Tibial nerve (tissue), 4 donors: Measurements from ENCODE around the gene FOXRED1. TPM values are rescaled to one million over a fixed set of nuclear protein-coding genes. Genes with fewer than 3 reads are reported as not detected.
"Not testable (repeated sequence)": the region's sequence is repeated elsewhere in the genome, so short reads cannot be mapped to it uniquely, and the experiment has no call there.

Experiments used
- DNase-seq, 2 donors: peaks; one replicate each; pipeline ENCODE4 v3.0.0-alpha.2; 2019; ENCODE audit warnings: low spot score in 2 of 2
- H3K27ac ChIP-seq, 4 donors: fragments of 200-600 bp; sonication (generic) in 3 of 4; one replicate each; pipeline ENCODE4 v1.5.1; 2017 to 2019; ENCODE audit warnings: mild to moderate bottlenecking in 1 of 4
- H3K27me3 ChIP-seq, 2 donors: fragments of 200-600 bp; sonication (generic) in 1 of 2; one replicate each; pipeline versions ENCODE4 v1.5.1 to v1.6.0; 2017 to 2019
- H3K36me3 ChIP-seq, 3 donors: fragments of 200-600 bp; sonication (generic); one replicate each; pipeline ENCODE4 v1.5.1; 2018 to 2019
- H3K4me1 ChIP-seq, 4 donors: fragments of 200-600 bp; sonication (generic) in 3 of 4; one replicate each; pipeline ENCODE4 v1.5.1; 2017 to 2019
- H3K4me3 ChIP-seq, 4 donors: fragments of 200-600 bp; sonication (generic) in 3 of 4; one replicate each; pipeline ENCODE4 v1.5.1; 2017 to 2019; ENCODE audit warnings: mild to moderate bottlenecking in 1 of 4, moderate library complexity in 1 of 4
- H3K9me3 ChIP-seq, 4 donors: fragments of 200-600 bp; sonication (generic) in 3 of 4; one replicate each; pipeline ENCODE4 v1.5.1; 2017 to 2019
- EP300 ChIP-seq, 2 donors: sonication (generic); formaldehyde crosslinking; IDR thresholded peaks; one replicate each; pipeline ENCODE4 v1.6.1; 2017; ENCODE audit warnings: antibody characterized with exemption in 2 of 2, mild to moderate bottlenecking in 1 of 2
- POLR2A ChIP-seq, 2 donors: fragments of 450-650 bp; IDR thresholded peaks; one replicate each; pipeline ENCODE4 v1.6.1; 2017; ENCODE audit warnings: antibody characterized with exemption in 2 of 2, mild to moderate bottlenecking in 2 of 2, moderate library complexity in 2 of 2
- WGBS, 2 donors: methylation state at CpG; one replicate each; pipeline ENCODE4 v1.1.5; 2018; 5-methylcytosine and 5-hydroxymethylcytosine counted together
- total RNA-seq, 4 donors: library from RNA; depleted of rRNA; stranded (reverse); fragments of >200 nt; gene quantifications; one replicate each; pipeline ENCODE4 v1.1.0, GENCODE V29; 2016
- TF ChIP-seq, protein P1 (sequence below), 5 experiments: fragments of 200-600 bp in 3 of 5; fragments of 450-650 bp in 2 of 5; sonication (generic) in 3 of 5; IDR thresholded peaks; one replicate each; pipeline ENCODE4 v1.5.1; 2016 to 2019; ENCODE audit warnings: antibody characterized with exemption in 5 of 5, mild to moderate bottlenecking in 3 of 5, moderate library complexity in 2 of 5

FOXRED1 gene
- total RNA-seq, 4 donors from 2014 or later = 17.9 to 29.5 (median 20.4) TPM

DNA sequence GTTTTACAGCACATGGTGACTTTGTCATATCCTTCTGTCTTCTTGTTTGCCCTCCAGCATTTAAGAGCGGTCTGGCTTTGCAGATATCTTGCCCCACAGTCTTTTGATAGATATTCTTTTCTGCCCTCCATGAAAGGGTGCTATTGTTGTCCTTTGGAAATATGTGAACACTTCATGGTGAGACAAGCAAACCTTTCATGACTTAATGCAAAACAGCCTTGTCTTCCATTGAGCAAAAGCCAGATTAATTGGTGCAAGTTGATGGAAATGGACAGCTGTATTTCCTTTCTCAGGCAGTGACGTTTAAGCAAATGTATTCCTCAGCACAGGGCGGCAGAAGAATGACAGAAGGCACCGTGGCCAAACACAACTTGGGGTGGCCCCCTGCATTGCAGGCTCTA, 39.3 kb downstream of the FOXRED1 start:
- H3K27ac ChIP-seq = peak overlapping the region in 2 of 4 donors; percentile 45 to 72
- no peak overlapping the region for H3K4me3 ChIP-seq
- DNase-seq = no peak
- peaks cover 0 to 20% (median 0%) of the 10 kb centered on the region in 3 donors for H3K36me3 ChIP-seq
- 40 to 46% methylated on average over 4 of the region's 4 CpGs for WGBS, 2 donors
- no peaks in the 10 kb centered on the region for H3K27me3 ChIP-seq
- H3K9me3 ChIP-seq = no peaks in the 10 kb centered on the region
- TF ChIP-seq, protein P1, sequence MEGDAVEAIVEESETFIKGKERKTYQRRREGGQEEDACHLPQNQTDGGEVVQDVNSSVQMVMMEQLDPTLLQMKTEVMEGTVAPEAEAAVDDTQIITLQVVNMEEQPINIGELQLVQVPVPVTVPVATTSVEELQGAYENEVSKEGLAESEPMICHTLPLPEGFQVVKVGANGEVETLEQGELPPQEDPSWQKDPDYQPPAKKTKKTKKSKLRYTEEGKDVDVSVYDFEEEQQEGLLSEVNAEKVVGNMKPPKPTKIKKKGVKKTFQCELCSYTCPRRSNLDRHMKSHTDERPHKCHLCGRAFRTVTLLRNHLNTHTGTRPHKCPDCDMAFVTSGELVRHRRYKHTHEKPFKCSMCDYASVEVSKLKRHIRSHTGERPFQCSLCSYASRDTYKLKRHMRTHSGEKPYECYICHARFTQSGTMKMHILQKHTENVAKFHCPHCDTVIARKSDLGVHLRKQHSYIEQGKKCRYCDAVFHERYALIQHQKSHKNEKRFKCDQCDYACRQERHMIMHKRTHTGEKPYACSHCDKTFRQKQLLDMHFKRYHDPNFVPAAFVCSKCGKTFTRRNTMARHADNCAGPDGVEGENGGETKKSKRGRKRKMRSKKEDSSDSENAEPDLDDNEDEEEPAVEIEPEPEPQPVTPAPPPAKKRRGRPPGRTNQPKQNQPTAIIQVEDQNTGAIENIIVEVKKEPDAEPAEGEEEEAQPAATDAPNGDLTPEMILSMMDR (IDR thresholded peaks at IDR 0.05) = no peak
- no peak for TF ChIP-seq EP300 (IDR thresholded peaks at IDR 0.05)
- TF ChIP-seq POLR2A (IDR thresholded peaks at IDR 0.05) = no peak
- peaks cover 0 to 76% (median 21%) of the 10 kb centered on the region in 4 donors for H3K4me1 ChIP-seq

DNA sequence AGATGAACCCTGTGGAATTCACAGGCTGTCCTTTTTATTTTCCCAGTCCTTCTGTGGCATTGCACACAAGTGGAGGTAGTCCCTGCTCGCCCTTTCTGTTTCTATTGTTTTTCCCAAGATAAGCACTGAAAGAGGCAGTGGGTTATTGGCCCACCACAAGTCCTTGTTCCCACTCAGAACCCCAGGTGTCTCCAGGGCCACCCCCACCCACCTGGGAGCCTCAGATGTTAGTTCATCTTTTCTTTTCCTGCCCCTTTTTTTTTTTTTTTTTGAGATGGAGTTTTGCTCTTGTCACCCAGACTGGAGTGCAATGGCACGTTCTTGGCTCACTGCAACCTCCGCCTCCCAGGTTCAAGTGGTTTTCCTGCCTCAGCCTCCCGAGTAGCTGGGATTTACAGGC, 39.8 kb downstream of the FOXRED1 start:
- not testable (repeated sequence) for H3K27me3 ChIP-seq, H3K4me3 ChIP-seq, H3K9me3 ChIP-seq, DNase-seq
- 70 to 83% methylated on average over 4 of the region's 4 CpGs for WGBS, 2 donors
- H3K36me3 ChIP-seq = peaks cover 0 to 20% (median 0%) of the 10 kb centered on the region in 3 donors
- peaks cover 0 to 72% (median 20%) of the 10 kb centered on the region in 4 donors for H3K4me1 ChIP-seq
- peak overlapping the region in 2 of 4 donors; percentile 45 to 72 for H3K27ac ChIP-seq

DNA sequence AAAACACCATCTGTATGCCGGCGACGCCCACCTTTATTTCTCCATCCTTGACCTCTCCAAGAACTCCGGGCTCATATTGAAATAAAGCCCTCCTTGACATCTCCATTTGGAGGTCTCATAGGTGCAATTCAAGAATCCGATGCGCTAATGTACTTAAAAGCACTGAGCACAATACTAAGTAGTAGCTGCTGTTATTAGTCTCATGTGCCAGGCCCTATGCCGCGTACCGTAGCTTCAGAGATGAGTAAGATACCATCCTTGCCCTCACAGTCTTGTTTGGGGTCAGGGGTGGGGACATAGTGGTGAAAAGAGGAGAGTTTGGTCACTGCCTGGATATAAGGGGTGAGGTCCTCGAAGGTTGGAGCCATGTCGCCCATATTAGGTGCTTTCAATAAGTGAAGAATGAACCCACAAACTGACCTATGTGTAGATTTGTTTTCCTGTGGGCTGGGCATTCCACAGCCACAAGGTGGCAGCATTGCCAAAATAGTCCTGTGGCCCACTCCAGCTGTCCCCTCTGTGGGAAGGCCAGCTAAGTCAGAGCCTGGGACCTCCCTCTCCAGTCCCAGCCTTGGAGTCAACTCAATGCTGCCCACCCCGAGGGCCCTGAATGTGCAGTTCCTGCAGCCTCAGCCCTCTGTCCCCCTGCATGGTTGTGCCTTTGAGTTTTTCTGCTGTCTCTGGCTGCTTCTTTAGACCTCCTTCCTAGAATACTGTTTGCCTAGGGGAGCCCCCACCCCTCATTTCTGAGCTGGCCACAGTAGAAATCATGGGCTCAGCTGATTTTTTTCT, 41.4 kb downstream of the FOXRED1 start:
- H3K27ac ChIP-seq = peak overlapping the region in 2 of 4 donors; percentile 44 to 48
- H3K36me3 ChIP-seq = peaks cover 0 to 27% (median 0%) of the 10 kb centered on the region in 3 donors
- H3K9me3 ChIP-seq = no peaks in the 10 kb centered on the region
- H3K4me1 ChIP-seq = peaks cover 0 to 62% (median 17%) of the 10 kb centered on the region in 4 donors
- TF ChIP-seq EP300 (IDR thresholded peaks at IDR 0.05) (no peak), POLR2A (IDR thresholded peaks at IDR 0.05) (no peak)
- TF ChIP-seq, protein P1 (IDR thresholded peaks at IDR 0.05) = peak; percentile 77 to 94 (median 90)
- WGBS, 2 donors = 48 to 51% methylated on average over 12 of the region's 12 CpGs
- no peaks in the 10 kb centered on the region for H3K27me3 ChIP-seq
- peak; percentile 67 to 86 for DNase-seq
- H3K4me3 ChIP-seq = no peak overlapping the region

DNA sequence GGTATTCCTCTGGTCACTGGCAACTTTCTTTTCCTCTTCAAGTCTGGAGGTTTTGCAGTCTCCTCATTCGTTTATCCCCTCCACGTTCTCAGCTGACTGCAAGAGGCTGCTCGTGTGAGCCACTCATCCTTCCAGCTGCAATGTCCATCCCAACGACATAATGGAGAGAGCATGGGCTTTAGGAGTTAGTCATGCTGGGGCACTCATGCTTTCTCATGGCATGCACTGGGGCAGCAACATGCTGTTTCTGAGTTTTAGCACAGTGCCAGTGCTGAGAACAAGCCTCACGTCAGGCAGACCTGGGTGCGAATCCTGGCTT, 42.0 kb downstream of the FOXRED1 start:
- TF ChIP-seq EP300 (IDR thresholded peaks at IDR 0.05) (no peak), POLR2A (IDR thresholded peaks at IDR 0.05) (no peak)
- TF ChIP-seq, protein P1 (IDR thresholded peaks at IDR 0.05) = no peak
- 50 to 64% methylated on average over 6 of the region's 6 CpGs for WGBS, 2 donors
- H3K27ac ChIP-seq = peak overlapping the region in 1 of 4 donors; percentile 48

DNA sequence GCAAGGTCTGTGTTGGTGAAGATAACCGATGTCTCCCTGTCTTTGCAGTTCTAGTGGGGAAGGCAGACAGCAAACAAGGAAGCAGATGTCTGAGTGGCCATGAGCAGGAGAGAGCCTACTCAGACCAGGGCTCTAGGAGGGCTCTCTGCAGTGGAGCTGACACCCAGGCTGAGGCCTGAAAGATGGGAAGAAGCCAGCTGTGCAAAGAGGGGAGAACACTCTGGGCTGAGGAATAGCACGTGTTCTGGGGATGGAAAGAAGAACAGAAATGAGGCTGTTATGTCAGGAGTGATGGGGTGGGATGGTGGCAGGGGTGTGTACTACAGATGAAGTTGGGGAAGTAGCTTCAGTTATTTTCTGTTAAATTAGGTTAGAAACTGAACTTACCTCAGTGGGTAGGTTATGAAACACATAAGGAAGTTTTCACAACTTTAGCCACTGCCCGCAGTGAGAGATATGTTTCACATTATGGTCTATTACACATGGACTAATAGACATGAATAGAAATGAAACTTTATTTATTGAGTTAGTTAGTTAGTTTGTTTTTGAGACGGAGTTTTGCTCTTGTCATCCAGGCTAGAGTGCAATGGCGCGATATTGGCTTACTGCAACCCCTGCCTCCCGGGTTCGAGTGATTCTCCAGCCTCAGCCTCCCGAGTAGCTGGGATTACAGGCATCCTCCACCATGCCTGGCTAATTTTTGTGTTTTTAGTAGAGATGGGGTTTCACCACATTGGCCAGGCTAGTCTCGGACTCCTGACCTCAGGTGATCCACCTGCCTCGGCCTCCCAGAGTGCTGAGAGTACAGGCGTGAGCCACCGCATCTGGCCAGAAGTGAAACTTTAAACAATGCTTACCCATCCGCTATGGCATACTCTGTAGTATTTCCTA, 42.7 kb downstream of the FOXRED1 start:
- Histone ChIP-seq H3K27me3 (no peaks in the 10 kb centered on the region), H3K9me3 (no peaks in the 10 kb centered on the region), H3K4me1 (peaks cover 0 to 50% (median 15%) of the 10 kb centered on the region in 4 donors), H3K36me3 (peaks cover 0 to 27% (median 0%) of the 10 kb centered on the region in 3 donors), H3K4me3 (no peak overlapping the region), H3K27ac (peak overlapping the region in 1 of 4 donors; percentile 48)
- DNase-seq = no peak
- TF ChIP-seq POLR2A (IDR thresholded peaks at IDR 0.05) (no peak), EP300 (IDR thresholded peaks at IDR 0.05) (no peak)
- TF ChIP-seq, protein P1 (IDR thresholded peaks at IDR 0.05) = no peak
- 87 to 88% methylated on average over 14 of the region's 14 CpGs for WGBS, 2 donors

More for the DNA sequence above, 42.0 kb downstream of the FOXRED1 start:
- H3K4me1 ChIP-seq = peaks cover 0 to 57% (median 15%) of the 10 kb centered on the region in 4 donors
- H3K36me3 ChIP-seq = peaks cover 0 to 29% (median 0%) of the 10 kb centered on the region in 3 donors
- H3K27me3 ChIP-seq = no peaks in the 10 kb centered on the region
- DNase-seq = no peak
- H3K9me3 ChIP-seq = no peaks in the 10 kb centered on the region
- no peak overlapping the region for H3K4me3 ChIP-seq
